Thymus (tissue), 11 donors: ENCODE data around the gene LRCH1. TPM values are rescaled to one million over a fixed set of nuclear protein-coding genes. Genes with fewer than 3 reads are reported as not detected.

ENCODE experiments used
- DNase-seq, 9 donors: peaks; one replicate each; pipeline ENCODE4 v3.0.0-alpha.2; 2013; ENCODE audit warnings: low spot score in 9 of 9, low read depth in 6 of 9, missing footprints in 1 of 9
- H3K27ac ChIP-seq, 2 donors: one replicate each; pipeline ENCODE4 v1.5.1; 2013; ENCODE audit warnings: control low read depth in 1 of 2, low read depth in 1 of 2, low read length in 1 of 2, mild to moderate bottlenecking in 1 of 2, moderate library complexity in 1 of 2
- H3K27me3 ChIP-seq, 2 donors: one replicate each; pipeline ENCODE4 v1.5.1; 2013; ENCODE audit warnings: low read length in 1 of 2; ENCODE audit not compliant: control insufficient read depth in 2 of 2, insufficient read depth in 1 of 2
- H3K36me3 ChIP-seq, 2 donors: one replicate each; pipeline ENCODE4 v1.5.1; 2013; ENCODE audit warnings: low read length in 1 of 2, mild to moderate bottlenecking in 1 of 2, moderate library complexity in 1 of 2; ENCODE audit not compliant: control insufficient read depth in 2 of 2, insufficient read depth in 2 of 2
- H3K4me1 ChIP-seq, 2 donors: one replicate each; pipeline ENCODE4 v1.5.1; 2013; ENCODE audit warnings: low read length in 2 of 2; ENCODE audit not compliant: control insufficient read depth in 2 of 2, insufficient read depth in 2 of 2
- H3K4me3 ChIP-seq, 2 donors: one replicate each; pipeline ENCODE4 v1.5.1; 2013; ENCODE audit warnings: low read length in 2 of 2, control low read depth in 1 of 2, mild to moderate bottlenecking in 1 of 2
- H3K9me3 ChIP-seq, 2 donors: one replicate each; pipeline ENCODE4 v1.5.1; 2013; ENCODE audit warnings: low read length in 1 of 2, mild to moderate bottlenecking in 1 of 2; ENCODE audit not compliant: control insufficient read depth in 2 of 2, insufficient read depth in 1 of 2
- WGBS: extraction: QIAGEN DNeasy Blood & Tissue Kit; methylation state at CpG from one replicate; pipeline ENCODE4 v1.1.7; 2013; 5-methylcytosine and 5-hydroxymethylcytosine counted together
- polyA plus RNA-seq: library from polyadenylated mRNA; stranded (reverse); fragments of 200-250 nt; gene quantifications from one replicate; pipeline ENCODE4 v1.2.3, GENCODE V29; 2013
- total RNA-seq: library from RNA; stranded (reverse); fragments of 120-200 nt; gene quantifications from one replicate; pipeline ENCODE4 v1.2.4, GENCODE V29; 2013
- donor health status: healthy.

LRCH1 gene
- total and polyA plus RNA-seq, 2 donors: 9.1 to 13.7 TPM

GRCh38 chr13:46618694-46619254, 65.8 kb downstream of the LRCH1 start:
- no peak overlapping the region for H3K27ac ChIP-seq

GRCh38 chr13:46620029-46620428, 67.1 kb downstream of the LRCH1 start:
- Histone ChIP-seq H3K4me1 (peaks cover 3 to 5% of the 10 kb centered on the region in 2 donors), H3K27me3 (no peaks in the 10 kb centered on the region), H3K4me3 (no peak overlapping the region), H3K27ac (no peak overlapping the region), H3K36me3 (no peaks in the 10 kb centered on the region), H3K9me3 (no peaks in the 10 kb centered on the region)
- WGBS: 98% methylated on average over 5 of the region's 5 CpGs
- no peak for DNase-seq

More at GRCh38 chr13:46618694-46619254, 65.8 kb downstream of the LRCH1 start:
- DNase-seq: no peak
- 87% methylated on average over 3 of the region's 3 CpGs for WGBS
- Histone ChIP-seq H3K4me3 (no peak overlapping the region), H3K9me3 (no peaks in the 10 kb centered on the region), H3K27me3 (no peaks in the 10 kb centered on the region), H3K36me3 (no peaks in the 10 kb centered on the region), H3K4me1 (peaks cover 3 to 5% of the 10 kb centered on the region in 2 donors)

GRCh38 chr13:46620471-46620870, 67.5 kb downstream of the LRCH1 start:
- Histone ChIP-seq H3K4me3 (no peak overlapping the region), H3K36me3 (no peaks in the 10 kb centered on the region), H3K4me1 (peaks cover 3 to 8% of the 10 kb centered on the region in 2 donors), H3K27ac (no peak overlapping the region), H3K27me3 (no peaks in the 10 kb centered on the region), H3K9me3 (no peaks in the 10 kb centered on the region)
- 94% methylated on average over 2 of the region's 2 CpGs for WGBS
- no peak for DNase-seq

GRCh38 chr13:46621133-46621532, 68.2 kb downstream of the LRCH1 start:
- WGBS: 98% methylated on average over 2 of the region's 2 CpGs
- Histone ChIP-seq H3K4me1 (peaks cover 3 to 11% of the 10 kb centered on the region in 2 donors), H3K4me3 (no peak overlapping the region), H3K27me3 (no peaks in the 10 kb centered on the region), H3K9me3 (no peaks in the 10 kb centered on the region), H3K36me3 (no peaks in the 10 kb centered on the region), H3K27ac (no peak overlapping the region)
- no peak for DNase-seq

GRCh38 chr13:46621792-46622629, 69.0 kb downstream of the LRCH1 start:
- H3K27ac ChIP-seq: no peak overlapping the region
- peaks cover 3 to 9% of the 10 kb centered on the region in 2 donors for H3K4me1 ChIP-seq
- DNase-seq: no peak
- H3K36me3 ChIP-seq: no peaks in the 10 kb centered on the region
- 94% methylated on average over 4 of the region's 4 CpGs for WGBS
- H3K27me3 ChIP-seq: no peaks in the 10 kb centered on the region
- H3K4me3 ChIP-seq: no peak overlapping the region
- no peaks in the 10 kb centered on the region for H3K9me3 ChIP-seq

GRCh38 chr13:46622630-46623256, 69.8 kb downstream of the LRCH1 start:
- no peaks in the 10 kb centered on the region for H3K36me3 ChIP-seq
- peaks cover 3 to 9% of the 10 kb centered on the region in 2 donors for H3K4me1 ChIP-seq
- H3K4me3 ChIP-seq: no peak overlapping the region
- H3K27ac ChIP-seq: no peak overlapping the region
- no peaks in the 10 kb centered on the region for H3K27me3 ChIP-seq
- WGBS: 87% methylated on average over 4 of the region's 4 CpGs
- no peaks in the 10 kb centered on the region for H3K9me3 ChIP-seq
- no peak for DNase-seq

GRCh38 chr13:46624353-46624752, 71.4 kb downstream of the LRCH1 start:
- peaks cover 0 to 4% of the 10 kb centered on the region in 2 donors for H3K36me3 ChIP-seq
- H3K27me3 ChIP-seq: no peaks in the 10 kb centered on the region
- no peak overlapping the region for H3K4me3 ChIP-seq
- DNase-seq: no peak
- no peaks in the 10 kb centered on the region for H3K9me3 ChIP-seq
- peaks cover 3 to 10% of the 10 kb centered on the region in 2 donors for H3K4me1 ChIP-seq
- WGBS: 95% methylated on average over 3 of the region's 3 CpGs
- no peak overlapping the region for H3K27ac ChIP-seq

- no peak overlapping the region for H3K27ac ChIP-seq
Observed at GRCh38 chr13:46624821-46625220, 71.9 kb downstream of the LRCH1 start.

GRCh38 chr13:46627462-46627861, 74.5 kb downstream of the LRCH1 start:
- H3K9me3 ChIP-seq: no peaks in the 10 kb centered on the region

More at GRCh38 chr13:46624821-46625220, 71.9 kb downstream of the LRCH1 start:
- no peak overlapping the region for H3K4me3 ChIP-seq
- H3K27me3 ChIP-seq: no peaks in the 10 kb centered on the region
- H3K36me3 ChIP-seq: peaks cover 0 to 4% of the 10 kb centered on the region in 2 donors
- no peak for DNase-seq
- 97% methylated on average over 4 of the region's 4 CpGs for WGBS
- H3K9me3 ChIP-seq: no peaks in the 10 kb centered on the region
- H3K4me1 ChIP-seq: peaks cover 3 to 15% of the 10 kb centered on the region in 2 donors

More at GRCh38 chr13:46627462-46627861, 74.5 kb downstream of the LRCH1 start:
- H3K36me3 ChIP-seq: peaks cover 0 to 4% of the 10 kb centered on the region in 2 donors
- no peak overlapping the region for H3K27ac ChIP-seq
- peaks cover 10 to 25% of the 10 kb centered on the region in 2 donors for H3K4me1 ChIP-seq
- no peaks in the 10 kb centered on the region for H3K27me3 ChIP-seq
- DNase-seq: no peak
- no peak overlapping the region for H3K4me3 ChIP-seq
- 95% methylated on average over 4 of the region's 4 CpGs for WGBS
